HL-60/S4 (cell line): ENCODE data around the gene TOMM6.
"Not testable (repeated sequence)": the region's sequence is repeated elsewhere in the genome, so short reads cannot be mapped to it uniquely, and the experiment has no call there.

Source experiments
- in situ Hi-C: fragments of 300-500 bp; cut with MboI; formaldehyde crosslinking; loops from 2 replicates; pipeline ENCODE4 v1.14.3; 2022; ENCODE audit warnings: low sequenced_read_pairs

The TOMM6 gene

GRCh38 chr6:41759905-41760579 is 27.5 kb upstream of the TOMM6 start:
- in situ Hi-C loops = no loop called here

- in situ Hi-C loops = no loop called here
Observed at GRCh38 chr6:41763470-41763869, 24.0 kb upstream of the TOMM6 start.

GRCh38 chr6:41766043-41766664 is 21.3 kb upstream of the TOMM6 start:
- in situ Hi-C loops = not testable (repeated sequence)

GRCh38 chr6:41767112-41767833 is 20.2 kb upstream of the TOMM6 start:
- in situ Hi-C loops = no loop called here

- in situ Hi-C loops = no loop called here
Observed at GRCh38 chr6:41768545-41769308, 18.8 kb upstream of the TOMM6 start.

- in situ Hi-C loops = no loop called here
Observed at GRCh38 chr6:41769376-41769775, 18.1 kb upstream of the TOMM6 start.

GRCh38 chr6:41770381-41771057 is 17.0 kb upstream of the TOMM6 start:
- in situ Hi-C loops = loop anchor here (10.0 kb wide), 1 partner anchor 76 kb away; no protein-coding TSS in a partner anchor

GRCh38 chr6:41771058-41771983 is 16.2 kb upstream of the TOMM6 start:
- in situ Hi-C loops = loop anchor here (10.0 kb wide), 1 partner anchor 77 kb away; no protein-coding TSS in a partner anchor

- in situ Hi-C loops = loop anchor here (10.0 kb wide), 1 partner anchor 80 kb away; no protein-coding TSS in a partner anchor
Observed at GRCh38 chr6:41774841-41775240, 12.7 kb upstream of the TOMM6 start.

- in situ Hi-C loops = loop anchor here (10.0 kb wide), 1 partner anchor 81 kb away; no protein-coding TSS in a partner anchor
Observed at GRCh38 chr6:41775293-41775882, 12.1 kb upstream of the TOMM6 start.

GRCh38 chr6:41777551-41778285 is 9.8 kb upstream of the TOMM6 start:
- in situ Hi-C loops = loop anchor here (10.0 kb wide), 1 partner anchor 83 kb away; no protein-coding TSS in a partner anchor

- in situ Hi-C loops = loop anchor here (10.0 kb wide), 1 partner anchor 84 kb away; no protein-coding TSS in a partner anchor
Observed at GRCh38 chr6:41778895-41779294, 8.6 kb upstream of the TOMM6 start.

- in situ Hi-C loops = loop anchor here (10.0 kb wide), 1 partner anchor 85 kb away; no protein-coding TSS in a partner anchor
Observed at GRCh38 chr6:41779336-41779735, 8.2 kb upstream of the TOMM6 start.

- in situ Hi-C loops = loop anchor here (10.0 kb wide), 2 partner anchors 85 to 265 kb away; no protein-coding TSS in a partner anchor
Observed at GRCh38 chr6:41779788-41780550, 7.5 kb upstream of the TOMM6 start, which contains the start of gene FRS3. Gene FRS3, minus strand, starts transcription at chr6:41779900. Its CDS starts 2,913 bp downstream, at chr6:41776987.

GRCh38 chr6:41780551-41781365 is 6.7 kb upstream of the TOMM6 start, which contains the start of gene PRICKLE4:
Gene PRICKLE4, plus strand, starts transcription at chr6:41780782. Its CDS starts 2,692 bp downstream, at chr6:41783474.
- in situ Hi-C loops = loop anchor here (10.0 kb wide), 1 partner anchor 264 kb away; no protein-coding TSS in a partner anchor

GRCh38 chr6:41781366-41781730 is 6.1 kb upstream of the TOMM6 start:
- in situ Hi-C loops = loop anchor here (10.0 kb wide), 1 partner anchor 263 kb away; no protein-coding TSS in a partner anchor
